IMR-90 (cell line): ENCODE data around the gene NEMP1. TPM values are rescaled to one million over a fixed set of nuclear protein-coding genes. Genes with fewer than 3 reads are reported as not detected.

ENCODE experiments used
- ATAC-seq: fragments of 200-7000 bp; cut with Tn5 transposase; 2 replicates; pipeline ENCODE4 v1.9.1; 2020; ENCODE audit warnings: low read depth, mild to moderate bottlenecking, moderate library complexity
- BruUV-seq: library from RNA; stranded (reverse); fragments of 400-500 nt; replicated peaks from 2 replicates; lab custom pipeline; 2021; lab: Mats Ljungman, UMichigan
- CTCF ChIA-PET: fragments of 300-600 bp; formaldehyde crosslinking; extraction: SDS; loops from one replicate; lab custom pipeline; 2021; ENCODE audit warnings: antibody characterized with exemption; lab: Yijun Ruan, JAX
- POLR2A ChIA-PET: fragments of 300-600 bp; sonication (Branson Sonifier 250); formaldehyde crosslinking; loops from one replicate; lab custom pipeline; 2022; ENCODE audit warnings: antibody characterized with exemption; ENCODE audit not compliant: unreplicated experiment; lab: Charles Lee
- DNase-seq: peaks from one replicate; pipeline ENCODE4 v3.0.0; 2013
- H2AFZ ChIP-seq: replicated peaks from 2 replicates; pipeline ENCODE3; 2013; ENCODE audit warnings: low read length, mild to moderate bottlenecking; ENCODE audit not compliant: poor library complexity
- H2AK5ac ChIP-seq: 2 replicates; pipeline ENCODE4 v1.6.1; 2013; ENCODE audit warnings: low read depth, low read length, inconsistent platforms
- H2AK9ac ChIP-seq: replicated peaks from 2 replicates; pipeline ENCODE3; 2013; ENCODE audit warnings: mild to moderate bottlenecking, low read depth, low read length, moderate library complexity; ENCODE audit not compliant: poor library complexity
- H2BK120ac ChIP-seq: 2 replicates; pipeline ENCODE4 v1.6.1; 2013; ENCODE audit warnings: low read depth, low read length, inconsistent platforms
- H2BK15ac ChIP-seq: 3 replicates; pipeline ENCODE4 v1.6.1; 2013; ENCODE audit warnings: low read depth, low read length, inconsistent platforms
- H2BK20ac ChIP-seq: 2 replicates; pipeline ENCODE4 v1.6.1; 2013; ENCODE audit warnings: low read depth, mild to moderate bottlenecking, inconsistent platforms, low read length, moderate library complexity
- H2BK5ac ChIP-seq: 2 replicates; pipeline ENCODE4 v1.6.1; 2013; ENCODE audit warnings: mild to moderate bottlenecking, low read depth, low read length, inconsistent platforms; ENCODE audit not compliant: poor library complexity, severe bottlenecking
- H3K14ac ChIP-seq: replicated peaks from 2 replicates; pipeline ENCODE4 v1.6.1; 2013; ENCODE audit warnings: low read depth, low read length, inconsistent platforms
- H3K18ac ChIP-seq: 2 replicates; pipeline ENCODE4 v1.6.1; 2013; ENCODE audit warnings: low read depth, low read length, control low read depth
- H3K23ac ChIP-seq: 2 replicates; pipeline ENCODE4 v1.6.1; 2013; ENCODE audit warnings: low read depth, low read length, inconsistent platforms
- H3K27ac ChIP-seq: 2 replicates; pipeline ENCODE4 v1.5.1; 2013; ENCODE audit warnings: mild to moderate bottlenecking, control low read depth, low read length; ENCODE audit not compliant: insufficient read depth
- H3K27me3 ChIP-seq: 2 replicates; pipeline ENCODE4 v1.6.1; 2013; ENCODE audit warnings: low read length; ENCODE audit not compliant: control insufficient read depth, insufficient read depth
- H3K36me3 ChIP-seq: 2 replicates; pipeline ENCODE4 v1.6.1; 2013; ENCODE audit warnings: low read length, mixed read lengths; ENCODE audit not compliant: control insufficient read depth, insufficient read depth
- H3K4ac ChIP-seq: 2 replicates; pipeline ENCODE4 v1.6.1; 2013; ENCODE audit warnings: low read depth, low read length, inconsistent platforms
- H3K4me1 ChIP-seq: 2 replicates; pipeline ENCODE4 v1.6.1; 2013; ENCODE audit warnings: low read length, mixed read lengths; ENCODE audit not compliant: control insufficient read depth, insufficient read depth
- H3K4me2 ChIP-seq: 2 replicates; pipeline ENCODE4 v1.6.1; 2013; ENCODE audit warnings: low read depth, mild to moderate bottlenecking, control low read depth, low read length, moderate library complexity
- H3K4me3 ChIP-seq: 2 replicates; pipeline ENCODE4 v1.5.1; 2013; ENCODE audit warnings: low read depth, mild to moderate bottlenecking, control low read depth, low read length, moderate library complexity; ENCODE audit not compliant: insufficient read depth
- H3K56ac ChIP-seq: 2 replicates; pipeline ENCODE4 v1.6.1; 2013; ENCODE audit warnings: low read length, inconsistent platforms; ENCODE audit not compliant: insufficient read depth; ENCODE audit errors: extremely low read depth
- H3K79me1 ChIP-seq, 2 experiments: 2 replicates each; pipeline ENCODE4 v1.6.1; 2013; ENCODE audit warnings: low read length in 2 of 2, inconsistent platforms in 1 of 2, low read depth in 1 of 2
- H3K9ac ChIP-seq: 2 replicates; pipeline ENCODE4 v1.6.1; 2013; ENCODE audit warnings: low read depth, low read length, control low read depth
- H3K9me1 ChIP-seq: 2 replicates; pipeline ENCODE4 v1.6.1; 2013; ENCODE audit warnings: low read length, inconsistent platforms; ENCODE audit not compliant: insufficient read depth
- H3K9me3 ChIP-seq: 2 replicates; pipeline ENCODE4 v1.6.1; 2013; ENCODE audit warnings: low read length; ENCODE audit not compliant: control insufficient read depth, insufficient read depth
- H4K20me1 ChIP-seq: 2 replicates; pipeline ENCODE4 v1.6.1; 2013; ENCODE audit warnings: low read length, inconsistent platforms; ENCODE audit not compliant: insufficient read depth
- H4K5ac ChIP-seq: 2 replicates; pipeline ENCODE4 v1.6.1; 2013; ENCODE audit warnings: mild to moderate bottlenecking, low read depth, low read length, control low read depth
- H4K8ac ChIP-seq, 2 experiments: 2 replicates each; pipeline ENCODE4 v1.6.1; 2013; ENCODE audit warnings: low read depth in 2 of 2, low read length in 2 of 2, control low read depth in 1 of 2, inconsistent platforms in 1 of 2
- H4K91ac ChIP-seq: 2 replicates; pipeline ENCODE4 v1.6.1; 2013; ENCODE audit warnings: low read depth, low read length, inconsistent platforms; ENCODE audit not compliant: insufficient read depth
- BHLHE40 ChIP-seq: fragments of 150-350 bp; IDR thresholded peaks from 2 replicates; pipeline ENCODE4 v1.6.1; 2016; ENCODE audit warnings: mild to moderate bottlenecking, low read depth, low read length
- CEBPB ChIP-seq: IDR thresholded peaks from 2 replicates; pipeline ENCODE4 v1.6.1; 2012; ENCODE audit warnings: low read depth, low read length, improper control_type of control experiment
- CHD1 ChIP-seq: IDR thresholded peaks from 2 replicates; pipeline ENCODE4 v1.6.1; 2012; ENCODE audit warnings: low read depth, low read length, improper control_type of control experiment
- CTCF ChIP-seq: conservative IDR thresholded peaks from 2 replicates; pipeline ENCODE4 v1.5.1; 2012; ENCODE audit warnings: mild to moderate bottlenecking, low read depth, low read length, improper control_type of control experiment
- ELK1 ChIP-seq: fragments of 150-350 bp; IDR thresholded peaks from 2 replicates; pipeline ENCODE4 v1.6.1; 2016; ENCODE audit warnings: low read depth, mild to moderate bottlenecking, low read length, moderate library complexity, borderline replicate concordance
- FOS ChIP-seq: fragments of 150-350 bp; IDR thresholded peaks from 2 replicates; pipeline ENCODE4 v1.6.1; 2016; ENCODE audit warnings: low read depth, low read length
- MAFK ChIP-seq: IDR thresholded peaks from 2 replicates; pipeline ENCODE4 v1.6.1; 2012; ENCODE audit warnings: low read depth, low read length, improper control_type of control experiment
- MAZ ChIP-seq: IDR thresholded peaks from 2 replicates; pipeline ENCODE4 v1.6.1; 2012; ENCODE audit warnings: low read depth, mild to moderate bottlenecking, low read length, improper control_type of control experiment, moderate library complexity, borderline replicate concordance
- MXI1 ChIP-seq: IDR thresholded peaks from 2 replicates; pipeline ENCODE4 v1.6.1; 2012; ENCODE audit warnings: low read depth, mild to moderate bottlenecking, low read length, moderate library complexity, borderline replicate concordance
- NFE2L2 ChIP-seq: fragments of 150-350 bp; IDR thresholded peaks from 2 replicates; pipeline ENCODE4 v1.6.1; 2016; ENCODE audit warnings: low read depth, mild to moderate bottlenecking, low read length
- POLR2A ChIP-seq: IDR thresholded peaks from 2 replicates; pipeline ENCODE4 v1.6.1; 2012; ENCODE audit warnings: mild to moderate bottlenecking, low read depth, low read length
- RAD21 ChIP-seq: IDR thresholded peaks from 2 replicates; pipeline ENCODE4 v1.6.1; 2012; ENCODE audit warnings: low read length, improper control_type of control experiment
- RCOR1 ChIP-seq: IDR thresholded peaks from 2 replicates; pipeline ENCODE4 v1.6.1; 2012; ENCODE audit warnings: mild to moderate bottlenecking, low read length, improper control_type of control experiment; ENCODE audit not compliant: insufficient replicate concordance
- RFX5 ChIP-seq: IDR thresholded peaks from 2 replicates; pipeline ENCODE4 v1.8.0; 2012; ENCODE audit warnings: low read depth, mild to moderate bottlenecking, low read length, moderate library complexity
- SMC3 ChIP-seq: fragments of 150-350 bp; IDR thresholded peaks from 2 replicates; pipeline ENCODE4 v1.6.1; 2016; ENCODE audit warnings: low read depth, mild to moderate bottlenecking, antibody characterized with exemption, low read length, moderate library complexity
- USF2 ChIP-seq: fragments of 150-350 bp; IDR thresholded peaks from 2 replicates; pipeline ENCODE4 v1.6.1; 2017; ENCODE audit warnings: mild to moderate bottlenecking, antibody characterized with exemption, low read length, low read depth
- WGBS, 2 experiments: methylation state at CpG; one replicate each; pipeline versions ENCODE4 v1.1.5 to v1.1.7; 2013; ENCODE audit warnings: missing lambda C conversion rate in 2 of 2; ENCODE audit not compliant: insufficient read length in 1 of 2; ENCODE audit errors: extremely low coverage in 2 of 2; 5-methylcytosine and 5-hydroxymethylcytosine counted together
- dilution Hi-C: fragments of 300-500 bp; cut with HindIII; formaldehyde crosslinking; loops from one replicate; pipeline ENCODE4 v1.14.3; 2018; ENCODE audit warnings: low sequenced_read_pairs; ENCODE audit not compliant: unreplicated experiment
- in situ Hi-C: fragments of 300-500 bp; cut with MboI; formaldehyde crosslinking; loops from 3 replicates; pipeline ENCODE4 v1.14.3; 2019; ENCODE audit warnings: low sequenced_read_pairs, inconsistent platforms, mixed read lengths
- intact Hi-C: fragments of 100-400 bp; cut with micrococcal nuclease; formaldehyde crosslinking; loops from 2 replicates; pipeline ENCODE4 v1.10.0; 2022
- polyA plus RNA-seq, 3 experiments: library from polyadenylated mRNA; depleted of rRNA; stranded (reverse); fragments of >200 nt; gene quantifications; 2 replicates each; pipeline ENCODE4 v1.2.3, GENCODE V29; 2012; ENCODE audit warnings: low replicate concordance in 1 of 3
- total RNA-seq: library from RNA; depleted of rRNA; stranded (reverse); fragments of >200 nt; gene quantifications from 2 replicates; pipeline ENCODE4 v1.2.3, GENCODE V29; 2012

The NEMP1 gene
- total and polyA plus RNA-seq, 2 of the 4 experiments (the other 2 are of a cell fraction) = 8.9 to 10.9 TPM

DNA sequence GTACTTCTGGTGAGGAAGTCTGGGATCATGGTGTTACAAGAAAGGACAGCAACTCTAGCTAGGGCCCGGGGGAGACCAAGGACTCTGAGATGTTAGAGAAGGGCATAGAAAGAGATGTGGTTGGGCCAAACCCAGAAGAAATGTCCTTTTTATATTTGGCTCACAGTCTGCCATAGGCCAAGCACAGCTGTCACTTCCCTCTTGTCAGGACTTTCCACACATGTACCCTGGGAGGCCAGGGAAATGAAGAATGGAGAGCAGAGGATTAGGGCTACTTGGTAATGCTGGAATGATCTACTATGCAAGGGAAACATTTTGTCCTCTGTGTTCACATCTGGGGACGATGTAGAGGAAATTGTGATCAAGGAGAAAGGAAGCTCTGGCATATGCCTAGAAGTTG is 37.8 kb downstream of the NEMP1 start:
- dilution Hi-C loops = no loop called here

More for the DNA sequence above, 37.8 kb downstream of the NEMP1 start:
- no peak overlapping the region for H3K56ac ChIP-seq
- H3K14ac ChIP-seq = no peak overlapping the region
- H3K23ac ChIP-seq = no peak overlapping the region
- no peak overlapping the region for H2BK5ac ChIP-seq
- no peak overlapping the region for H2AK9ac ChIP-seq
- H3K27me3 ChIP-seq = peaks cover 62% of the 10 kb centered on the region
- H3K4me1 ChIP-seq = no peaks in the 10 kb centered on the region
- H3K4me2 ChIP-seq = no peak overlapping the region
- no peak overlapping the region for H2BK20ac ChIP-seq
- H3K4ac ChIP-seq = no peak overlapping the region
- no peak overlapping the region for H3K9ac ChIP-seq
- no peaks in the 10 kb centered on the region for H4K20me1 ChIP-seq
- no peak overlapping the region for H2AK5ac ChIP-seq
- no peak for TF ChIP-seq CHD1
- TF ChIP-seq BHLHE40 = no peak
- no peak for TF ChIP-seq CTCF
- TF ChIP-seq POLR2A = no peak
- TF ChIP-seq MAZ = no peak
- no peak for TF ChIP-seq RFX5
- TF ChIP-seq CEBPB = no peak
- TF ChIP-seq MAFK = no peak
- TF ChIP-seq FOS = no peak
- TF ChIP-seq RAD21 = no peak
- TF ChIP-seq ELK1 = no peak
- TF ChIP-seq RCOR1 = no peak
- TF ChIP-seq NFE2L2 = no peak
- no peak for TF ChIP-seq USF2
- TF ChIP-seq SMC3 = no peak
- no peak for TF ChIP-seq MXI1
- DNase-seq (no peak), ATAC-seq (no peak)
- H2BK120ac ChIP-seq = no peak overlapping the region
- no peak overlapping the region for H3K4me3 ChIP-seq
- intact Hi-C loops = no loop called here
- no peaks in the 10 kb centered on the region for H3K9me1 ChIP-seq
- no peak overlapping the region for H4K8ac ChIP-seq
- no peaks in the 10 kb centered on the region for H3K9me3 ChIP-seq
- H3K79me1 ChIP-seq = no peaks in the 10 kb centered on the region
- no peak overlapping the region for H4K5ac ChIP-seq
- no peak overlapping the region for H4K91ac ChIP-seq
- H3K18ac ChIP-seq = no peak overlapping the region
- no TSS peak for BruUV-seq
- H3K27ac ChIP-seq = no peak overlapping the region
- in situ Hi-C loops = no loop called here
- no CpG with 5 or more reads among the region's 2 CpGs for WGBS, 2 experiments
- POLR2A ChIA-PET = no interaction called here
- no peak overlapping the region for H2BK15ac ChIP-seq
- H3K36me3 ChIP-seq = no peaks in the 10 kb centered on the region
- no peak overlapping the region for H2AFZ ChIP-seq
- CTCF ChIA-PET = no interaction called here
